Right ventricle myocardium inferior (tissue), 1 donor: Measurements from ENCODE around the gene SPATA31A6. TPM values are rescaled to one million over a fixed set of nuclear protein-coding genes. Genes with fewer than 3 reads are reported as not detected.
"Not testable (repeated sequence)": the region's sequence is repeated elsewhere in the genome, so short reads cannot be mapped to it uniquely, and the experiment has no call there.

Source experiments
- ATAC-seq: fragments of 200-7000 bp; cut with Tn5 transposase; one replicate; pipeline ENCODE4 v1.9.1; 2020; ENCODE audit warnings: mild to moderate bottlenecking, moderate library complexity
- DNase-seq: peaks from one replicate; pipeline ENCODE4 v3.0.0; 2021; ENCODE audit errors: missing footprints
- intact Hi-C: fragments of 100-400 bp; cut with DNase I; formaldehyde crosslinking; loops from one replicate; pipeline ENCODE4 v1.11.0; 2022
- long read RNA-seq: library from polyadenylated mRNA; unstranded; transcript quantifications from one replicate; pipeline ENCODE4 v2.0.0, GENCODE V29; 2021
- total RNA-seq: library from RNA; stranded (reverse); fragmentation: NEBNext Ultra II Directional; extraction: Animal tissue kit (Norgen Biotek cat#: 25700); gene quantifications from one replicate; pipeline ENCODE4 v1.2.1, GENCODE V29; 2021
- donor health status: DM: no; HTN: yes; CAD: no; lungs with severe emphysema.

SPATA31A6 gene
- total RNA-seq: not detected
- long read RNA-seq: 0 reads

DNA sequence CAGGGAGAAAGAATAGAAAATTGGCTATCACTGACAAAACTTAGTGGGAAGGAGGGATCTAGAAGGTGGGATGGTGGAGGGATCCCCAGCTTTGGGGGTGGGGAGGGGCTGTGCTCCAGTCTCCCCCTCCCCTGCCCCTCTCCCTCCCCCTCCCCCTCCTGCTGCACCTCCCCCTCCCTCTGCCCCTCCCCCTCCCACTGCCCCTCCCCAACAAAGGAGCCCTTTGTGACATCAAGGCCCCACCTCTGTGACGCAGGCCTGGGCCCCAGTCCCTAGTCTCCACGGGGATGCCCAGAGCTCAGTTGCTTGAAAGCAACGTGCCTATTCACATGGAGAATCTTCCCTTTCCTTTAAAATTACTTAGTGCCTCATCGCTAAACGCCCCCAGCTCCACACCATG, at the start of gene SPATA31A6:
TSS of gene SPATA31A6 (plus strand) at position 301 of the 400 bp plus-strand sequence. CDS start at position 330, 29 bp downstream.
- ATAC-seq, intact Hi-C loops, DNase-seq: not testable (repeated sequence)

DNA sequence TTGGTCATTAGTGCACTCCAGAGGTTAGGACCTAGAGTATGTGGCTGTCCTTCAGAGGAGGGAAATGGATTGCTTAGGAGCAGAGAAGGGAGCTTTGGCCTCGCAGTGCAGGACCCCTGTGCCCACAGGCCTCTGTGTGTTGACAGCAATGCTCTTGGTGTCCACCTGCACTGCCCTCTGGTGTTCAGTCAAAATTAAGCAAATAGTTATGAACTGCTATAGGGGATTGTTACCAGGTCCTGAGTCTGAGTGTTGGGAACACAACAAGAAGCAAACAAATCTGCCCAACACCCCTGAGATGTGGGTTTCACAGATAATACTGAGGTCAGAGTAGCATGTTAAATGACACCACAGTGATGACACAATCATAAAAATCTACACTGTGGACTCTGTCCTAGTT, 23.2 kb upstream of the SPATA31A6 start:
- intact Hi-C loops, ATAC-seq, DNase-seq: not testable (repeated sequence)

DNA sequence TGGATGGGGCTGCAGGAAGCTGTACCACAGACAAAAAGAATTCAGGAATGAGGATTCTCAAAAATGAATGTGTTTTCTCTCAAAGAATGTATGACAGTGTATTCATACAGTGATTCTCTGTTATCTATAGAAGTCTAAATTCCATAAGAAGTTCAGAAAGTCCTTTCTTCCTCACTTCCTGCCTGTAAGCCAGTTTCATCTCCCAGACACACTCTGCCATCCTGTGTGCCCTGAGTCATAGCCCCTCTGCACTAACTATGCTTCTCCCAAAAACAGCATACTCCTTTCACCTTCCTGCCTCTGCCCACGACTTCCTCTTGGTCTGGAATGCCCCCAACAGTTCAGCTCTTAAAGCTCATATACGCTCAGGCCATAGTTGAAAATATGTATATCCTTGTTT, 36.4 kb downstream of the SPATA31A6 start:
- intact Hi-C loops, DNase-seq, ATAC-seq: not testable (repeated sequence)

DNA sequence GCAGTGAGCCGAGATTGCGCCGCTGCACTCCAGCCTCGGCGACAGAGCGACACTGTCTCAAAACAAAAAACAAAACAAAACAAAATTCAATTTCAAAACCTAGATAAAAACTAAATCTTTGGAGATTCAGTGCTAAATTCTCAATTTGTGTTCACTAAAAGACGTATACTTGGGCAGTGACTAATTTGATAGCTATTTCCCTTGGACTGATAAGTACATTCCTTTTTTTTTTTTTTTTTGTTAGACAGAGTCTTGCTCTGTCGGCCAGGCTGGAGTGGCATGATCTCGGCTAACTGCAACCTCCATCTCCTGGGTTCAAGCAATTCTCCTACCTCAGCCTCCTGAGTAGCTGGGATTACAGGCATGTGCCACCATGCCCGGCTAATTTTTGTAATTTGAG, 39.8 kb downstream of the SPATA31A6 start:
- ATAC-seq, intact Hi-C loops, DNase-seq: not testable (repeated sequence)

DNA sequence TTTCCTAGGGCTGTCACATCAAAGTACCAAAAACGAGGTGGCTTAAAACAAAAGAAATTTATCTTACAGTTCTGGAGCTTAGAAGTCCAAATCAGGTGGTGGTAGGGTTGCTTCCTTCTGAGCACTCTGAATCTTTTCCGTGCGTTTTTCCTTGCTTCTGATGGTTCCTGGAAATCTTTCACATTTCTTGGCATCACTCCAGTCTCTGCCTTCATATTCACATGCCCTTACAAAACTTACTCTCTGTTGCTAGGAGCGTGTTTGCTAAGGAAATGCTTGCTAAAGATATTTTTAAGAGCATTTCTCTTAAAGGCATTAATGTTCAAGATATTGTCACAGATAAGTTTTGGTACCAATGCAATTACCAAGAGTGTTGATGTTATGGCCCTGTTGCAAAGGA, 49.6 kb downstream of the SPATA31A6 start:
- DNase-seq, intact Hi-C loops, ATAC-seq: not testable (repeated sequence)

DNA sequence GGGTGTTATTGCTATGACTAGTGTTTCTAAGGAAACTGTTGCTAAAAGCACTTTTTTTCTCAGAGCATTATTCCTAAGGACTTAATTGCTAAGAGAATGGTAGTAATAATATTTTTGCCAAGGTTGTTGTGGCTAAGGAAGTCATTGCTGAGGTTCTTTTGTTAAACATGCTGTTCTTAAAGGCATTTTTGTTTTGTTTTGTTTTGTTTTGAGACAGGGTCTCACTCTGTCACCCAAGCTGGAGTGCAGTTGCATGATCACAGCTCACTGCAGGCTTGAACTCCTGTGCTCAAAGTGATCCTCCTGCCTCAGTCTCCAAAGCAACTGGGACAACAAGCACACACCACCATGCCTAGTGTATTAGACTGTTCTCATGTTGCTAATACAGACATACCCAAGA, 51.2 kb downstream of the SPATA31A6 start:
- DNase-seq, ATAC-seq, intact Hi-C loops: not testable (repeated sequence)

DNA sequence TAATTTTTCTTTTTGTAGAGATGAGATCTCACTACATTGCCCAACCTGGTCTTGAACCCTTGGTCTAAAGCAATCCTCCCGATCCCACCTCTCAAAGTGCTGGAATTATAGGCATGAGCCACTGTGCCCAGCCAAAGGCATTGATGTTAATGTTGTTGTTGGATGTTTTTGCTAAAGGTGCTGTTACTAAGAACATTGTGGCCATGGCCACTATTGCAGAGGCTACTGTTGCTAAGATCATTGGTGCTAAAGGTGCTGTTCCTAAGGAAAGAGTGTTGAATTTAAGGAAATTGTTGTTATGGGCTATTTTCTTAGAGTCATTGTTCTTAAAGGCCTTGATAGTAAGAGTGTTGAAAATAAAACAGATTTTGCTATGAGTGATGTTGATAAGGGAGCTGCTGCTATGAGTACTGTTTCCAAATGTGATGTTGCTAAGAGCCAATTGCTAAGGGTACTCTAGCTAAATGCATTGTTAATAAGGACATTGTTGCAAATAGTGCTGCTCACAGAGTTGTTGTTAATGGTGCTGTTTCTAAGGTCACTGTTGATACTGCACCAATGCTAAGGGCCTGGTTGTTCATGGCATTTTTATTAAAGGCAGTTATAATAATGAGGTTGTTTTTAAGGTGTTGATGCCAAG, 52.0 kb downstream of the SPATA31A6 start:
- intact Hi-C loops, DNase-seq: not testable (repeated sequence)
- peak; percentile 81 for ATAC-seq

DNA sequence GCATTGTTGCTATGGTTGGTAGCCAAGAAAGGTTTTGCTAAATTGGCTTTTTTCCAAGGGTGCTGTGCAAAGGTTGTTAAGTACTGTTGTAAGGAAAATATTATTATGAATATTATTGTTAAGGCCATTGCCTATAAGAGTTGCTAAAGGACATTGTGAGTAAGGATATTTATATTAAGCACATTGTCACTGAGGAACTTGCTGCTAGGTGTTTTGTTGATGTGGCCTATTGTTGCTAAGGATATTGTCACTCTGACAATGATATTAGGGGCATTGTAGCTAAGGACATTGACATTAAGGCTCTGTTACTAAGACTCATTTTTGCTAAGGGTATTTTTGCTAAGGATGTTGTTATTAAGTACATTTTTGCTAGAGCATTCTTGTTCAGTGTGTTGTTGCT, 52.6 kb downstream of the SPATA31A6 start:
- intact Hi-C loops, DNase-seq: not testable (repeated sequence)
- ATAC-seq: peak; percentile 37

DNA sequence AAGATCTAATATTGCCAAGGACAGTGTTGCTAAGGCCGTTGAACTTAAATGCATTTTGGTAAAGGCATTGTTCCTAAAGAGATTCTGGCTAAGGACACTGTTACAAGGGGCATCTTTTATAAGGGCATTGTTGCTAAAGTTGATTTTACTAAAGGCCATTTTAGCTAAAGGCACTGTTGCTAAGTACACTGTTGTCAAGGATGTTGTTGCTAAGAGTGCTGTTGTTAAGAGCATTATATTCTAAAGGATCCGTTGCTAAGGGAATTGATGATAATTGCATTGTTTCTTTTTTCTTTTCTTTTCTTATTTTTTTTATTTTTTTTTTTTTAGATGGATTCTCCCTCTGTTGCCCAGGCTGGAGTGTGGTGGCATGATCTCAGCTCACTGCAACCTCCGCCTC, 53.9 kb downstream of the SPATA31A6 start:
- DNase-seq, intact Hi-C loops, ATAC-seq: not testable (repeated sequence)

DNA sequence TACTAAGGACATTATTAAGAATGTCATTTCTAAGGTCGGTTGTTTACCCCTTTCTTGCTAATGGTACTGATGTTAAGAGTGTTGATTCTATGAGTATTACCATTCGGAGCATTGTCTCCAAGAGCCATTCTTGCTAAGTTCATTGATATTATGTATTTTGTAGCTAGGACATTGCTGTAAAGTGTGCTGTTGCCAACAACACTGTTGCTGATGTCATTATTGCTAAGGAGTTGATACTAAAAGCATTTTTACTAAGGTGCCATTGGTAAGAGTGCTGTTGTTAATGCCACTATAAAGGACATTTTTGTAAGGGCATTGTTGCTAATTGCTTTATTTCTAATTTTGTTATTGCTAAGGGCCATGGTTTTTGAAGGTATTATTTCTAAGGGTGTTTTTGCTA, 55.4 kb downstream of the SPATA31A6 start:
- DNase-seq, intact Hi-C loops: not testable (repeated sequence)
- ATAC-seq: peak; percentile 11

Other genes with a start within 250 kb of the SPATA31A6 start
- 6.8 TPM for gene CNTNAP3B, start 54.2 kb upstream of the SPATA31A6 start, total RNA-seq